ENCODE results near the gene NANOS2. TPM values are rescaled to one million over a fixed set of nuclear protein-coding genes. Genes with fewer than 3 reads are reported as not detected.

Gene NANOS2
- polyA plus RNA-seq, 1 donor from 2014 or later: not detected

GRCh38 chr19:45863840-45864628 is 50.5 kb downstream of the NANOS2 start, which contains the start of gene FOXA3:
FOXA3 (plus strand) TSS chr19:45864326; CDS start chr19:45864457, 131 bp downstream.
- Mint-ChIP-seq H3K9me3 (peaks cover 0 to 2% (median 0%) of the 10 kb centered on the region in 3 donors), H3K36me3 (peaks cover 2% of the 10 kb centered on the region), H3K27ac (peak within 1 kb of the TSS; percentile 79 to 98 (median 80)), H3K27me3 (peaks cover 16% of the 10 kb centered on the region), H3K4me1 (peaks cover 14 to 22% (median 14%) of the 10 kb centered on the region in 3 donors), H3K4me3 (peak within 1 kb of the TSS; percentile 89 to 99 (median 94))

GRCh38 chr19:45863335-45863839 is 51.2 kb downstream of the NANOS2 start:
- H3K4me1 Mint-ChIP-seq: peaks cover 14 to 22% (median 14%) of the 10 kb centered on the region in 3 donors
- H3K9me3 Mint-ChIP-seq: peaks cover 0 to 2% (median 0%) of the 10 kb centered on the region in 3 donors
- H3K4me3 Mint-ChIP-seq: peak overlapping the region; percentile 89 to 99 (median 94)
- H3K36me3 Mint-ChIP-seq: peaks cover 2% of the 10 kb centered on the region
- peaks cover 16% of the 10 kb centered on the region for H3K27me3 Mint-ChIP-seq
- H3K27ac Mint-ChIP-seq: peak overlapping the region; percentile 79 to 98 (median 80)

Other genes with a start within 250 kb of the NANOS2 start
- gene GIPR, start 246.6 kb downstream of the NANOS2 start, polyA plus RNA-seq: not detected
- gene SNRPD2, start 222.8 kb downstream of the NANOS2 start, polyA plus RNA-seq: 841 TPM
- 2.7 TPM for gene QPCTL, start 222.1 kb downstream of the NANOS2 start, polyA plus RNA-seq
- 23.7 TPM for gene FBXO46, start 183.9 kb downstream of the NANOS2 start, polyA plus RNA-seq
- not detected for gene MEIOSIN, start 181.3 kb downstream of the NANOS2 start, polyA plus RNA-seq
- 0.41 TPM for gene SIX5, start 145.5 kb downstream of the NANOS2 start, polyA plus RNA-seq
- 1.6 TPM for gene DMPK, start 132.3 kb downstream of the NANOS2 start, polyA plus RNA-seq
- 16.7 TPM for gene DMWD, start 121.9 kb downstream of the NANOS2 start, polyA plus RNA-seq
- gene RSPH6A, start 99.5 kb downstream of the NANOS2 start, polyA plus RNA-seq: not detected
- 26.8 TPM for gene SYMPK, start 51.6 kb downstream of the NANOS2 start, polyA plus RNA-seq
- not detected for gene FOXA3, start 50.5 kb downstream of the NANOS2 start, polyA plus RNA-seq
- 10.0 TPM for gene IRF2BP1, start 28.6 kb downstream of the NANOS2 start, polyA plus RNA-seq
- gene MYPOP, start 12.2 kb downstream of the NANOS2 start, polyA plus RNA-seq: 0.70 TPM
- not detected for gene NOVA2, start 59.1 kb upstream of the NANOS2 start, polyA plus RNA-seq
- gene CCDC61, start 80.7 kb upstream of the NANOS2 start, polyA plus RNA-seq: 8.7 TPM
- gene PGLYRP1, start 108.3 kb upstream of the NANOS2 start, polyA plus RNA-seq: not detected
- gene IGFL4, start 126.2 kb upstream of the NANOS2 start, polyA plus RNA-seq: not detected
- gene IGFL3, start 209.9 kb upstream of the NANOS2 start, polyA plus RNA-seq: not detected
- gene IGFL2, start 233.5 kb upstream of the NANOS2 start, polyA plus RNA-seq: not detected

All from IgD-negative memory B cell (primary cell).